WTC11 (cell line): ENCODE data around the gene CHST11. TPM values are rescaled to one million over a fixed set of nuclear protein-coding genes. Genes with fewer than 3 reads are reported as not detected.

Source experiments
- ATAC-seq: fragments of 200-7000 bp; cut with Tn5 transposase; 2 replicates; pipeline ENCODE4 v1.10.0; 2021; ENCODE audit warnings: mild to moderate bottlenecking, moderate library complexity
- CTCF ChIA-PET: fragments of 300-600 bp; sonication (Branson Sonifier 250); formaldehyde crosslinking; loops from one replicate; lab custom pipeline; 2021; ENCODE audit warnings: antibody characterized with exemption; lab: Charles Lee
- POLR2A ChIA-PET: fragments of 350-600 bp; sonication (Branson Sonifier 250); formaldehyde crosslinking; loops from one replicate; lab custom pipeline; 2021; ENCODE audit warnings: antibody characterized with exemption; lab: Charles Lee
- DNase-seq: peaks from one replicate; pipeline ENCODE4 v3.0.0; 2021; ENCODE audit warnings: low spot score
- H3K27ac Mint-ChIP-seq: 2 replicates; pipeline ENCODE4 v1.8.0; 2021; ENCODE audit warnings: mixed read lengths
- H3K27me3 Mint-ChIP-seq: 2 replicates; pipeline ENCODE4 v1.8.0; 2021; ENCODE audit warnings: low read depth, mild to moderate bottlenecking, moderate library complexity, mixed read lengths
- H3K36me3 Mint-ChIP-seq: 2 replicates; pipeline ENCODE4 v1.8.0; 2021; ENCODE audit warnings: mixed read lengths
- H3K4me1 Mint-ChIP-seq: 2 replicates; pipeline ENCODE4 v1.8.0; 2022; ENCODE audit warnings: mixed read lengths
- H3K4me3 Mint-ChIP-seq: 2 replicates; pipeline ENCODE4 v1.8.0; 2021; ENCODE audit warnings: mild to moderate bottlenecking, moderate library complexity, mixed read lengths
- H3K9me3 Mint-ChIP-seq: 2 replicates; pipeline ENCODE4 v1.8.0; 2021; ENCODE audit warnings: mixed read lengths
- GTF2I ChIP-seq: fragments of 250-450 bp; sonication (Bioruptor Pico); conservative IDR thresholded peaks from 2 replicates; pipeline ENCODE4 v1.4.0; 2021; ENCODE audit warnings: mild to moderate bottlenecking
- JAZF1 ChIP-seq: fragments of 250-450 bp; sonication (Bioruptor Pico); IDR thresholded peaks from 2 replicates; pipeline ENCODE4 v1.9.0; 2021; ENCODE audit warnings: moderate library complexity, mild to moderate bottlenecking, inconsistent platforms
- KAT7 ChIP-seq: sonication (generic); formaldehyde crosslinking; IDR thresholded peaks from 2 replicates; pipeline ENCODE4 v1.8.1; 2023; ENCODE audit warnings: missing genetic modification reagents, mild to moderate bottlenecking, borderline replicate concordance
- MYBL2 ChIP-seq: sonication (generic); formaldehyde crosslinking; IDR thresholded peaks from 2 replicates; pipeline ENCODE4 v1.8.1; 2023; ENCODE audit warnings: mild to moderate bottlenecking, moderate library complexity, missing genetic modification reagents
- RELA ChIP-seq: sonication (generic); formaldehyde crosslinking; IDR thresholded peaks from 2 replicates; pipeline ENCODE4 v1.8.1; 2022; ENCODE audit warnings: missing genetic modification reagents, mild to moderate bottlenecking, borderline replicate concordance
- RORB ChIP-seq: fragments of 250-450 bp; sonication (Bioruptor Pico); IDR thresholded peaks from 2 replicates; pipeline ENCODE4 v1.9.0; 2021; ENCODE audit warnings: mild to moderate bottlenecking
- SMAD4 ChIP-seq: sonication (generic); formaldehyde crosslinking; IDR thresholded peaks from 2 replicates; pipeline ENCODE4 v1.8.0; 2022; ENCODE audit warnings: mild to moderate bottlenecking, missing genetic modification reagents
- TEAD4 ChIP-seq: sonication (generic); formaldehyde crosslinking; IDR thresholded peaks from 2 replicates; pipeline ENCODE4 v1.8.0; 2022; ENCODE audit warnings: mild to moderate bottlenecking, missing genetic modification reagents
- TP53 ChIP-seq: sonication (generic); formaldehyde crosslinking; IDR thresholded peaks from 2 replicates; pipeline ENCODE4 v1.8.1; 2023; ENCODE audit warnings: mild to moderate bottlenecking, missing genetic modification reagents
- ZNF121 ChIP-seq: sonication (generic); formaldehyde crosslinking; IDR thresholded peaks from 2 replicates; pipeline ENCODE4 v1.8.0; 2023; ENCODE audit warnings: missing genetic modification reagents
- ZNF232 ChIP-seq: sonication (generic); formaldehyde crosslinking; IDR thresholded peaks from 2 replicates; pipeline ENCODE4 v1.8.0; 2022; ENCODE audit warnings: mild to moderate bottlenecking, missing genetic modification reagents
- ZNF317 ChIP-seq: sonication (generic); formaldehyde crosslinking; IDR thresholded peaks from 2 replicates; pipeline ENCODE4 v1.8.1; 2023; ENCODE audit warnings: low read depth, mild to moderate bottlenecking, moderate library complexity, missing genetic modification reagents, borderline replicate concordance
- ZNF416 ChIP-seq: fragments of 250-450 bp; sonication (Bioruptor Pico); IDR thresholded peaks from 2 replicates; pipeline ENCODE4 v1.9.0; 2021; ENCODE audit warnings: mild to moderate bottlenecking, inconsistent platforms
- total RNA-seq: library from RNA; stranded (reverse); gene quantifications from 3 replicates; pipeline ENCODE4 v1.2.3, GENCODE V29; 2021
- TF ChIP-seq, protein P1 (sequence below): sonication (generic); formaldehyde crosslinking; IDR thresholded peaks from 2 replicates; pipeline ENCODE4 v1.8.1; 2022; ENCODE audit warnings: missing genetic modification reagents, borderline replicate concordance
- TF ChIP-seq, protein P2 (sequence below): sonication (generic); formaldehyde crosslinking; IDR thresholded peaks from 2 replicates; pipeline ENCODE4 v1.8.0; 2022; ENCODE audit warnings: mild to moderate bottlenecking, missing genetic modification reagents
- TF ChIP-seq, protein P3 (sequence below): sonication (generic); formaldehyde crosslinking; IDR thresholded peaks from 2 replicates; pipeline ENCODE4 v1.8.1; 2022; ENCODE audit warnings: mild to moderate bottlenecking, moderate library complexity, missing genetic modification reagents
- TF ChIP-seq, protein P4 (sequence below): sonication (generic); formaldehyde crosslinking; IDR thresholded peaks from 2 replicates; pipeline ENCODE4 v1.8.1; 2022; ENCODE audit warnings: mild to moderate bottlenecking, missing genetic modification reagents, moderate library complexity, borderline replicate concordance
- TF ChIP-seq, protein P5 (sequence below): sonication (generic); formaldehyde crosslinking; IDR thresholded peaks from 2 replicates; pipeline ENCODE4 v1.8.0; 2022; ENCODE audit warnings: mild to moderate bottlenecking, missing genetic modification reagents
- TF ChIP-seq, protein P6 (sequence below): sonication (generic); formaldehyde crosslinking; conservative IDR thresholded peaks from 2 replicates; pipeline ENCODE4 v1.8.1; 2022; ENCODE audit warnings: mild to moderate bottlenecking, missing genetic modification reagents
- TF ChIP-seq, protein P7 (sequence below): sonication (generic); formaldehyde crosslinking; IDR thresholded peaks from 2 replicates; pipeline ENCODE4 v1.8.0; 2022; ENCODE audit warnings: mild to moderate bottlenecking, missing genetic modification reagents
- TF ChIP-seq, protein P8 (sequence below): fragments of 250-450 bp; sonication (Bioruptor Pico); conservative IDR thresholded peaks from 2 replicates; pipeline ENCODE4 v1.9.0; 2021; ENCODE audit warnings: mild to moderate bottlenecking

CHST11 gene
- total RNA-seq, 1 experiment from 2014 or later: 24.2 TPM

DNA sequence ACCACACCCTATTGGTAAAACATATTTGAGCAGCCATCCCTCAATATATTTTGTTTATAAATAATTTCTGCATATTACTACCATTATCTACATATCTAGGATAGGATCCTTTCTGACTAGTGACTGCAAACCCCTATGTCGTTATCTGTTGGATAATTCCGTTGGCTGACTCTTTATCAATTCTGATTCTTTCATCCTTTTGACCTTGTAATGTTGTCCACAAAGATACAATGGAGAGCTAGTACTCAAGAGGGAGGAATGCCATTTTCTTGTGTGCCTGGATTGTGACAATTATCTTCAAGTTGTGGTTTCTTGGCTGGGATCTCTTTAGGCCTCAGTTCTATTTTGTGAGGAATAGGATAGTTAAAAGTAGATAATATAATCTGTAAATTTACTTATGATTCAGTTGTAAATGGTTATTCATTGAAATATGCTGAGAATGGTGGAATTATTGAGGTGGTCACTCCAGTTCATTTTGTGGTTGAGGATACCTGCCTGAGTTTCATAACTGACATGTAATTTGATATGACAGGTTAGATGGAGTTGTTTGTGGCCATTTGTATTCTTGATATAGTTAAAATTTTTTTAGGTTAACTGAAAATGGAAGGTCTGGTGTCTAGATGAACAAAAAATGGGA, 10.1 kb downstream of the CHST11 start (continued):
- TF ChIP-seq, protein P1, sequence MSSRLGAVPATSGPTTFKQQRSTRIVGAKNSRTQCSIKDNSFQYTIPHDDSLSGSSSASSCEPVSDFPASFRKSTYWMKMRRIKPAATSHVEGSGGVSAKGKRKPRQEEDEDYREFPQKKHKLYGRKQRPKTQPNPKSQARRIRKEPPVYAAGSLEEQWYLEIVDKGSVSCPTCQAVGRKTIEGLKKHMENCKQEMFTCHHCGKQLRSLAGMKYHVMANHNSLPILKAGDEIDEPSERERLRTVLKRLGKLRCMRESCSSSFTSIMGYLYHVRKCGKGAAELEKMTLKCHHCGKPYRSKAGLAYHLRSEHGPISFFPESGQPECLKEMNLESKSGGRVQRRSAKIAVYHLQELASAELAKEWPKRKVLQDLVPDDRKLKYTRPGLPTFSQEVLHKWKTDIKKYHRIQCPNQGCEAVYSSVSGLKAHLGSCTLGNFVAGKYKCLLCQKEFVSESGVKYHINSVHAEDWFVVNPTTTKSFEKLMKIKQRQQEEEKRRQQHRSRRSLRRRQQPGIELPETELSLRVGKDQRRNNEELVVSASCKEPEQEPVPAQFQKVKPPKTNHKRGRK: no peak
- TF ChIP-seq JAZF1 (CRISPR knock-in tag) (no peak), GTF2I (no peak), TP53 (CRISPR knock-in tag) (no peak), ZNF232 (CRISPR knock-in tag) (no peak), ZNF121 (no peak), KAT7 (CRISPR knock-in tag) (no peak)
- TF ChIP-seq, protein P2, sequence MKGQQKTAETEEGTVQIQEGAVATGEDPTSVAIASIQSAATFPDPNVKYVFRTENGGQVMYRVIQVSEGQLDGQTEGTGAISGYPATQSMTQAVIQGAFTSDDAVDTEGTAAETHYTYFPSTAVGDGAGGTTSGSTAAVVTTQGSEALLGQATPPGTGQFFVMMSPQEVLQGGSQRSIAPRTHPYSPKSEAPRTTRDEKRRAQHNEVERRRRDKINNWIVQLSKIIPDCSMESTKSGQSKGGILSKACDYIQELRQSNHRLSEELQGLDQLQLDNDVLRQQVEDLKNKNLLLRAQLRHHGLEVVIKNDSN (CRISPR knock-in tag): no peak
- TF ChIP-seq, protein P3, sequence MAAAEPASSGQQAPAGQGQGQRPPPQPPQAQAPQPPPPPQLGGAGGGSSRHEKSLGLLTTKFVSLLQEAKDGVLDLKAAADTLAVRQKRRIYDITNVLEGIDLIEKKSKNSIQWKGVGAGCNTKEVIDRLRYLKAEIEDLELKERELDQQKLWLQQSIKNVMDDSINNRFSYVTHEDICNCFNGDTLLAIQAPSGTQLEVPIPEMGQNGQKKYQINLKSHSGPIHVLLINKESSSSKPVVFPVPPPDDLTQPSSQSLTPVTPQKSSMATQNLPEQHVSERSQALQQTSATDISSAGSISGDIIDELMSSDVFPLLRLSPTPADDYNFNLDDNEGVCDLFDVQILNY (CRISPR knock-in tag): no peak

DNA sequence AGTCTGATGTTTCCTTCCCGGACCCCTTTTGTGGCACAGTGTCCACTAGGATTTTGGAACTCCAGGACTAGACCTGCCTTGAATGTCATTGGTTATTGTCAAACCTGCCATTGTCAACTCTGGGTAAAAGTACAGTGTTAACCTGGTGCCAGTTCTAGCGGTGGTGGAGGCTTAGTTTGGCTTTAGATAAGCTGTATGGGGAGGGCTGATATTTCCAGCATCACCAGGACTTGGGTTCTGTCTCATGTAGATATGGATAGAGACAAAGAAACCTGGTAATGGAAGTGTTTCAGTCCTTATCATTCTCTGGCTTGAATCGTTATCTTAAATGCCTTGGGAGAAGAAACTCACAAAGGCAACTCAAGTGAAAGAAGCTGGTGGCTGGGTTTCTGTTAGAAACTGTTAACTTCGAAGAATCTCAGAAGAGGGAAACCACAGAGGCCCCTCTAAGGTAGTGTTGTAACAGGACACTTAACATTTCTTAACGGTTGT, 10.6 kb downstream of the CHST11 start:
- CTCF ChIA-PET: interaction anchor here (1.0 to 1.3 kb wide), 2 partner anchors 10 to 86 kb away, joined by 3 to 4 read pairs; partner anchors contain the start of gene CHST11
- ATAC-seq: no peak
- no peak for DNase-seq
- Mint-ChIP-seq H3K9me3 (no peaks in the 10 kb centered on the region), H3K27me3 (no peaks in the 10 kb centered on the region), H3K4me1 (peaks cover 20% of the 10 kb centered on the region)
- no peak for TF ChIP-seq ZNF416
- TF ChIP-seq, protein P4, sequence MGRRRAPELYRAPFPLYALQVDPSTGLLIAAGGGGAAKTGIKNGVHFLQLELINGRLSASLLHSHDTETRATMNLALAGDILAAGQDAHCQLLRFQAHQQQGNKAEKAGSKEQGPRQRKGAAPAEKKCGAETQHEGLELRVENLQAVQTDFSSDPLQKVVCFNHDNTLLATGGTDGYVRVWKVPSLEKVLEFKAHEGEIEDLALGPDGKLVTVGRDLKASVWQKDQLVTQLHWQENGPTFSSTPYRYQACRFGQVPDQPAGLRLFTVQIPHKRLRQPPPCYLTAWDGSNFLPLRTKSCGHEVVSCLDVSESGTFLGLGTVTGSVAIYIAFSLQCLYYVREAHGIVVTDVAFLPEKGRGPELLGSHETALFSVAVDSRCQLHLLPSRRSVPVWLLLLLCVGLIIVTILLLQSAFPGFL (CRISPR knock-in tag): no peak
- TF ChIP-seq, all 79 proteins: peak for 0
- Mint-ChIP-seq H3K36me3 (no peaks in the 10 kb centered on the region), H3K27ac (no peak overlapping the region), H3K4me3 (no peak overlapping the region)
- POLR2A ChIA-PET: no interaction called here

DNA sequence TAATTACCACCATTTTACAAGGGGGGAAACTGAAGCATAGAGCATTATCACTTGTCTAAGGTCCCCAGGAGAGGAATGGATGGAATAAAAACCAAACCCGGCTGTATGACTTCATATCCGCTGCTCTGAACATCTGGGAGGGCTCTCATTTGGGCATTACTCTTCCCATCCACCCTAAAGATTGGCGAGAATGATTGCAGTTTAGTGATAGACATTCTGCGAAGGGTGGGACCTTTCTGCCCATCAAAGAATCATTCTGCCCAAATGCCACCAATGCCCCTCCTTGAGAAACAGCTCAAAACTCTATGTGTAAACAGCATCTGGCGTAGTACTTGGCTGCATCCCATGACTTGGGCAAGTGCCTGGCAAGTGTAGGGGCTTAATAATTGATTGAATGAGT, 11.6 kb downstream of the CHST11 start:
- Mint-ChIP-seq H3K27me3 (no peaks in the 10 kb centered on the region), H3K9me3 (no peaks in the 10 kb centered on the region), H3K4me1 (peaks cover 28% of the 10 kb centered on the region), H3K27ac (no peak overlapping the region), H3K36me3 (no peaks in the 10 kb centered on the region), H3K4me3 (no peak overlapping the region)
- no peak for DNase-seq
- CTCF ChIA-PET: interaction anchor here (1.0 to 2.1 kb wide), 3 partner anchors 11 to 87 kb away, joined by 3 to 8 read pairs (median 4); partner anchors contain the start of gene CHST11
- POLR2A ChIA-PET: no interaction called here
- ATAC-seq: no peak
- TF ChIP-seq, protein P5, sequence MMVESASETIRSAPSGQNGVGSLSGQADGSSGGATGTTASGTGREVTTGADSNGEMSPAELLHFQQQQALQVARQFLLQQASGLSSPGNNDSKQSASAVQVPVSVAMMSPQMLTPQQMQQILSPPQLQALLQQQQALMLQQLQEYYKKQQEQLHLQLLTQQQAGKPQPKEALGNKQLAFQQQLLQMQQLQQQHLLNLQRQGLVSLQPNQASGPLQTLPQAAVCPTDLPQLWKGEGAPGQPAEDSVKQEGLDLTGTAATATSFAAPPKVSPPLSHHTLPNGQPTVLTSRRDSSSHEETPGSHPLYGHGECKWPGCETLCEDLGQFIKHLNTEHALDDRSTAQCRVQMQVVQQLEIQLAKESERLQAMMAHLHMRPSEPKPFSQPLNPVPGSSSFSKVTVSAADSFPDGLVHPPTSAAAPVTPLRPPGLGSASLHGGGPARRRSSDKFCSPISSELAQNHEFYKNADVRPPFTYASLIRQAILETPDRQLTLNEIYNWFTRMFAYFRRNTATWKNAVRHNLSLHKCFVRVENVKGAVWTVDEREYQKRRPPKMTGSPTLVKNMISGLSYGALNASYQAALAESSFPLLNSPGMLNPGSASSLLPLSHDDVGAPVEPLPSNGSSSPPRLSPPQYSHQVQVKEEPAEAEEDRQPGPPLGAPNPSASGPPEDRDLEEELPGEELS (CRISPR knock-in tag): no peak
- TF ChIP-seq ZNF317 (CRISPR knock-in tag) (no peak), MYBL2 (CRISPR knock-in tag) (no peak), RELA (CRISPR knock-in tag) (no peak), RORB (no peak), SMAD4 (CRISPR knock-in tag) (no peak), TEAD4 (no peak)
- TF ChIP-seq, protein P6, sequence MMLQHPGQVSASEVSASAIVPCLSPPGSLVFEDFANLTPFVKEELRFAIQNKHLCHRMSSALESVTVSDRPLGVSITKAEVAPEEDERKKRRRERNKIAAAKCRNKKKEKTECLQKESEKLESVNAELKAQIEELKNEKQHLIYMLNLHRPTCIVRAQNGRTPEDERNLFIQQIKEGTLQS (CRISPR knock-in tag): no peak
- TF ChIP-seq, protein P7, sequence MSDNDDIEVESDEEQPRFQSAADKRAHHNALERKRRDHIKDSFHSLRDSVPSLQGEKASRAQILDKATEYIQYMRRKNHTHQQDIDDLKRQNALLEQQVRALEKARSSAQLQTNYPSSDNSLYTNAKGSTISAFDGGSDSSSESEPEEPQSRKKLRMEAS (CRISPR knock-in tag): no peak
- TF ChIP-seq, protein P8, sequence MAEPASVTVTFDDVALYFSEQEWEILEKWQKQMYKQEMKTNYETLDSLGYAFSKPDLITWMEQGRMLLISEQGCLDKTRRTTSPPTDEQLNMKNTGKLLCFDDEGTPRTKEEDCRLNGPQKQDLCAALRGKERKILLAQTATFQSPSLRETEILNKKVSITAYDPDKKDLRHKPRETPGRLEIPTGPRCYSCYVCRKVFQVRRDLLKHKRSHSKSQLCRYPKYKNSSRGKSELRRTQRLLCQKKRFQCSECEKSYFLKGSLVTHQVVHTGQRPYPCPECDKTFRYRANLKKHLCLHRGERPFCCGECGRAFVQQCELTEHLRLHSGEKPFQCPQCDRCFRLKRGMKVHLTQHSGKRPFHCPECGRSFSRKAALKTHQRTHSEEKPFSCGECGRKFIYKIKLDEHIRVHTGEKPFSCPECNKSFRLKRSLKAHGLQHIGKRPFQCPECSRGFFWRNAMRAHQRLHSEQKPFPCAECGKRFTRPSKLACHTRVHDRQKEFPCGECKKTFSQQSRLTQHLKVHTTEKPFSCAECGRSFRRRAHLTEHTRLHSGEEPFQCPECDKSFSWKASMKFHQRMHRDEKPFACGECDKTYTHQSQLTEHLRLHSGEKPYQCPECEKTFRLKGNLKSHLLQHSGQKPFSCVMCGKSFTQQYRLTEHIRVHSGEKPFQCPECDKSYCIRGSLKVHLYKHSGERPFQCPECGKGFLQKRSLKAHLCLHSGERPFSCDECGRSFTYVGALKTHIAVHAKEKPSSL (CRISPR knock-in tag): no peak
